GM12878 (cell line): Measurements from ENCODE around the gene ARAP2.

ENCODE experiments used
- CHD1 ChIP-seq: IDR thresholded peaks from 2 replicates; pipeline ENCODE4 v1.6.1; 2012; ENCODE audit warnings: low read depth, low read length, improper control_type of control experiment
- GABPA ChIP-seq: IDR thresholded peaks from 2 replicates; pipeline ENCODE4 v1.6.1; 2014; ENCODE audit warnings: antibody characterized with exemption, low read depth, mild to moderate bottlenecking, inconsistent platforms
- HDAC2 ChIP-seq: fragments of 200-600 bp; sonication (generic); IDR thresholded peaks from 2 replicates; pipeline ENCODE4 v1.6.1; 2017
- RAD21 ChIP-seq: IDR thresholded peaks from 2 replicates; pipeline ENCODE4 v1.6.1; 2011; ENCODE audit warnings: mild to moderate bottlenecking, low read depth, low read length, moderate library complexity; ENCODE audit not compliant: insufficient read depth
- SMC3 ChIP-seq: IDR thresholded peaks from 2 replicates; pipeline ENCODE4 v1.6.1; 2011; ENCODE audit warnings: low read length, improper control_type of control experiment, borderline replicate concordance
- TARDBP ChIP-seq: IDR thresholded peaks from 2 replicates; pipeline ENCODE4 v1.6.1; 2016; ENCODE audit warnings: borderline replicate concordance
- USF2 ChIP-seq: IDR thresholded peaks from 2 replicates; pipeline ENCODE4 v1.6.1; 2011; ENCODE audit warnings: low read depth, low read length, improper control_type of control experiment, borderline replicate concordance

- no peak for TF ChIP-seq GABPA
- no peak for TF ChIP-seq RAD21
- no peak for TF ChIP-seq CHD1
- no peak for TF ChIP-seq HDAC2
- no peak for TF ChIP-seq USF2
- no peak for TF ChIP-seq TARDBP
- no peak for TF ChIP-seq SMC3
Measured at GRCh38 chr4:36133086-36133485, 111.2 kb downstream of the ARAP2 start.
